OCI-LY3 (cell line): ENCODE data around the gene TXNL4B.
"Not testable (repeated sequence)": the region's sequence is repeated elsewhere in the genome, so short reads cannot be mapped to it uniquely, and the experiment has no call there.

Experiments
- H2AFZ ChIP-seq: fragments of 200-600, 300-600 bp; shearing (Covaris generic); 2 replicates; pipeline ENCODE4 v1.6.0; 2014; ENCODE audit warnings: antibody characterized with exemption, low read depth, low read length
- H3K27ac ChIP-seq: fragments of 200-600, 300-600 bp; sonication (generic); 2 replicates; pipeline ENCODE4 v1.5.1; 2014; ENCODE audit warnings: mild to moderate bottlenecking, low read length, moderate library complexity, mixed read lengths
- H3K27me3 ChIP-seq: fragments of 200-600, 300-600 bp; sonication (generic); 2 replicates; pipeline ENCODE4 v1.6.1; 2014; ENCODE audit warnings: low read depth, low read length, mixed read lengths
- H3K36me3 ChIP-seq: fragments of 200-600, 300-600 bp; sonication (generic); replicated peaks from 2 replicates; pipeline ENCODE3; 2014; ENCODE audit warnings: low read depth, low read length, mixed read lengths
- H3K4me1 ChIP-seq: fragments of 300-600, 200-600 bp; sonication (generic); 2 replicates; pipeline ENCODE4 v1.6.1; 2014; ENCODE audit warnings: low read length, mixed read lengths
- H3K4me2 ChIP-seq: fragments of 200-600, 300-600 bp; sonication (generic); 2 replicates; pipeline ENCODE4 v1.6.1; 2014; ENCODE audit warnings: low read length, mixed read lengths
- H3K4me3 ChIP-seq: fragments of 300-600, 200-600 bp; sonication (generic); 2 replicates; pipeline ENCODE4 v1.5.1; 2014; ENCODE audit warnings: antibody characterized with exemption, mild to moderate bottlenecking, low read length, moderate library complexity
- H3K79me2 ChIP-seq: fragments of 300-600, 200-600 bp; shearing (Covaris generic); 2 replicates; pipeline ENCODE4 v1.6.1; 2014; ENCODE audit warnings: mild to moderate bottlenecking, low read length, mixed read lengths
- H3K9ac ChIP-seq: fragments of 300-600, 200-600 bp; shearing (Covaris generic); 2 replicates; pipeline ENCODE4 v1.6.0; 2014; ENCODE audit warnings: mild to moderate bottlenecking, low read length, moderate library complexity
- H3K9me3 ChIP-seq: fragments of 200-600, 300-600 bp; shearing (Covaris generic); 2 replicates; pipeline ENCODE4 v1.6.1; 2014; ENCODE audit warnings: low read length, mixed read lengths; ENCODE audit not compliant: insufficient read depth
- H4K20me1 ChIP-seq: fragments of 200-600, 300-600 bp; sonication (generic); 2 replicates; pipeline ENCODE4 v1.6.1; 2016; ENCODE audit warnings: low read length, mixed read lengths; ENCODE audit not compliant: insufficient read depth
- EZH2phosphoT487 ChIP-seq: fragments of 200-600 bp; shearing (Covaris generic); IDR thresholded peaks from 2 replicates; pipeline ENCODE4 v1.6.1; 2018; ENCODE audit warnings: antibody characterized with exemption, mixed run types, low read depth
- TF ChIP-seq, protein P1 (sequence below): fragments of 200-600, 300-600 bp; sonication (generic); IDR thresholded peaks from 2 replicates; pipeline ENCODE4 v1.5.1; 2014; ENCODE audit warnings: antibody characterized with exemption, low read length, low read depth

The TXNL4B gene

GRCh38 chr16:72061564-72061963 is 31.9 kb downstream of the TXNL4B start:
- H3K4me1 ChIP-seq = no peaks in the 10 kb centered on the region
- no peak for TF ChIP-seq EZH2phosphoT487
- TF ChIP-seq, protein P1, sequence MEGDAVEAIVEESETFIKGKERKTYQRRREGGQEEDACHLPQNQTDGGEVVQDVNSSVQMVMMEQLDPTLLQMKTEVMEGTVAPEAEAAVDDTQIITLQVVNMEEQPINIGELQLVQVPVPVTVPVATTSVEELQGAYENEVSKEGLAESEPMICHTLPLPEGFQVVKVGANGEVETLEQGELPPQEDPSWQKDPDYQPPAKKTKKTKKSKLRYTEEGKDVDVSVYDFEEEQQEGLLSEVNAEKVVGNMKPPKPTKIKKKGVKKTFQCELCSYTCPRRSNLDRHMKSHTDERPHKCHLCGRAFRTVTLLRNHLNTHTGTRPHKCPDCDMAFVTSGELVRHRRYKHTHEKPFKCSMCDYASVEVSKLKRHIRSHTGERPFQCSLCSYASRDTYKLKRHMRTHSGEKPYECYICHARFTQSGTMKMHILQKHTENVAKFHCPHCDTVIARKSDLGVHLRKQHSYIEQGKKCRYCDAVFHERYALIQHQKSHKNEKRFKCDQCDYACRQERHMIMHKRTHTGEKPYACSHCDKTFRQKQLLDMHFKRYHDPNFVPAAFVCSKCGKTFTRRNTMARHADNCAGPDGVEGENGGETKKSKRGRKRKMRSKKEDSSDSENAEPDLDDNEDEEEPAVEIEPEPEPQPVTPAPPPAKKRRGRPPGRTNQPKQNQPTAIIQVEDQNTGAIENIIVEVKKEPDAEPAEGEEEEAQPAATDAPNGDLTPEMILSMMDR = no peak
- no peak overlapping the region for H3K4me2 ChIP-seq

DNA sequence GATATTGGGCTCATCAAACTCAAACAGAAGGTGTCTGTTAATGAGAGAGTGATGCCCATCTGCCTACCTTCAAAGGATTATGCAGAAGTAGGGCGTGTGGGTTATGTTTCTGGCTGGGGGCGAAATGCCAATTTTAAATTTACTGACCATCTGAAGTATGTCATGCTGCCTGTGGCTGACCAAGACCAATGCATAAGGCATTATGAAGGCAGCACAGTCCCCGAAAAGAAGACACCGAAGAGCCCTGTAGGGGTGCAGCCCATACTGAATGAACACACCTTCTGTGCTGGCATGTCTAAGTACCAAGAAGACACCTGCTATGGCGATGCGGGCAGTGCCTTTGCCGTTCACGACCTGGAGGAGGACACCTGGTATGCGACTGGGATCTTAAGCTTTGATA is 33.0 kb downstream of the TXNL4B start:
- no peaks in the 10 kb centered on the region for H3K27me3 ChIP-seq
- H3K4me2 ChIP-seq = no peak overlapping the region
- H3K9me3 ChIP-seq = no peaks in the 10 kb centered on the region
- H3K27ac ChIP-seq = no peak overlapping the region
- no peaks in the 10 kb centered on the region for H3K4me1 ChIP-seq
- no peak overlapping the region for H3K9ac ChIP-seq
- H4K20me1 ChIP-seq = no peaks in the 10 kb centered on the region
- no peaks in the 10 kb centered on the region for H3K36me3 ChIP-seq
- no peak for TF ChIP-seq EZH2phosphoT487
- TF ChIP-seq, protein P1 = no peak
- no peak overlapping the region for H2AFZ ChIP-seq
- no peaks in the 10 kb centered on the region for H3K79me2 ChIP-seq
- H3K4me3 ChIP-seq = no peak overlapping the region

More at GRCh38 chr16:72061564-72061963, 31.9 kb downstream of the TXNL4B start:
- no peaks in the 10 kb centered on the region for H4K20me1 ChIP-seq
- no peaks in the 10 kb centered on the region for H3K79me2 ChIP-seq
- no peaks in the 10 kb centered on the region for H3K9me3 ChIP-seq
- no peak overlapping the region for H2AFZ ChIP-seq
- H3K4me3 ChIP-seq = no peak overlapping the region
- no peak overlapping the region for H3K9ac ChIP-seq
- no peaks in the 10 kb centered on the region for H3K27me3 ChIP-seq
- H3K27ac ChIP-seq = no peak overlapping the region
- H3K36me3 ChIP-seq = no peaks in the 10 kb centered on the region

- H3K4me1 ChIP-seq, H4K20me1 ChIP-seq, H3K4me3 ChIP-seq, H2AFZ ChIP-seq, H3K9ac ChIP-seq, H3K79me2 ChIP-seq, H3K27me3 ChIP-seq, H3K4me2 ChIP-seq, H3K9me3 ChIP-seq, H3K27ac ChIP-seq, H3K36me3 ChIP-seq: not testable (repeated sequence)
Observed at GRCh38 chr16:72059060-72059459, 34.4 kb downstream of the TXNL4B start.

DNA sequence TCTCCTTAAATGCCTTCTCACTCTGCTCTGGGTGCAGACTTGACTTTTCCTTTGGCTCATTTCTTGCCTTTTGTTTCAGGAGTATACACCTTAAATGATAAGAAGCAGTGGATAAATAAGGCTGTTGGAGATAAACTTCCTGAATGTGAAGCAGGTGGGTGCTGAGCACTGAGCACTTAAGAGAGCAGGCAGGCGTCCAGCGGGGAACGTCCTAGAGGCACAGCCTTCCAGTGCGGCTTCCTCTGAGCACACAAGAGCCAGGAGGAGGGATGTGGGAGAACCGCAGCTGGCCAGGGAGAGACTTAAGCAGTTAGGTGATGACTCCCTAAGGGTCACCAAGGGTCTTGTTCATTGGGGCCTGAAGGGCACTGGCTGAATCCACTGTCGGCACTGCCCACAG is 36.1 kb downstream of the TXNL4B start:
- H4K20me1 ChIP-seq, H3K4me2 ChIP-seq, H3K27me3 ChIP-seq, H3K9ac ChIP-seq, H2AFZ ChIP-seq, H3K4me3 ChIP-seq, H3K36me3 ChIP-seq, H3K4me1 ChIP-seq, H3K9me3 ChIP-seq, H3K79me2 ChIP-seq, H3K27ac ChIP-seq: not testable (repeated sequence)

- H4K20me1 ChIP-seq = no peaks in the 10 kb centered on the region
- no peaks in the 10 kb centered on the region for H3K79me2 ChIP-seq
- no peak overlapping the region for H2AFZ ChIP-seq
- H3K4me1 ChIP-seq = no peaks in the 10 kb centered on the region
- no peaks in the 10 kb centered on the region for H3K27me3 ChIP-seq
- H3K36me3 ChIP-seq = no peaks in the 10 kb centered on the region
- H3K9ac ChIP-seq = no peak overlapping the region
- H3K4me3 ChIP-seq = no peak overlapping the region
- H3K4me2 ChIP-seq = no peak overlapping the region
- TF ChIP-seq, protein P1 = no peak
- no peak for TF ChIP-seq EZH2phosphoT487
- no peak overlapping the region for H3K27ac ChIP-seq
- no peaks in the 10 kb centered on the region for H3K9me3 ChIP-seq
Observed at GRCh38 chr16:72055911-72056310, 37.5 kb downstream of the TXNL4B start.

DNA sequence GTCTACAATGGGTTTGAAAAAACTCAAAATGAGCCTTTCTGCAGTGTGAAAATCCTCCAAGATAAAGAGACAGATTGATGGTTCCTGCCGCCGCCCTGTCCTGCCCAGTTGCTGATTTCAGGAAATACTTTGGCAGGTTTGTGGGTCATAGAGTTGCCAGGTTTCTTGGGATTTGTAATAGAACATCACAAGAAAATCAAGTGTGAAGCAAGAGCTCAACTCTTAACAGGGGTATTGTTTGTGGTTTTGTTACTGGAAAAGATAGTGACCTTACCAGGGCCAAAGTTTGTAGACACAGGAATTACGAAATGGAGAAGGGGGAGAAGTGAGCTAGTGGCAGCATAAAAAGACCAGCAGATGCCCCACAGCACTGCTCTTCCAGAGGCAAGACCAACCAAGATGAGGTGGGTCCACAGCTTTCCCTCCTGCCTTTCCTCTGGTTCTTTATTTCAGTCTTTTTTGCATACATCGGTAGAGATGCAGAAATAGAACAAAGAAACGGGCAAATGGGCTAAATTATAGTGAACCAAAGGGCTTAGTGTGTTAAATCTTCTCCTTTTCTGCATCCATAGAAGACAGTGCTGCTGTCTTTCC is 39.1 kb downstream of the TXNL4B start, which contains the start of gene HP:
Gene HP, plus strand, starts transcription at position 252 of the 594 bp plus-strand sequence. Its CDS starts 148 bp downstream, at position 400.
- H3K9ac ChIP-seq, H3K36me3 ChIP-seq, H4K20me1 ChIP-seq, H3K79me2 ChIP-seq, H3K9me3 ChIP-seq, H3K4me2 ChIP-seq, H3K4me3 ChIP-seq, H3K4me1 ChIP-seq, H3K27me3 ChIP-seq, H2AFZ ChIP-seq, H3K27ac ChIP-seq: not testable (repeated sequence)
